Measurements from ENCODE around the gene SERGEF. TPM values are rescaled to one million over a fixed set of nuclear protein-coding genes. Genes with fewer than 3 reads are reported as not detected.

The SERGEF gene
- total and polyA plus RNA-seq, 10 donors = 29.0 to 55.5 (median 38.8) TPM

- intact Hi-C loops (cut with DNase I; ENCODE audit: low total_unique reads) = no loop called here
- Histone ChIP-seq H3K36me3 (peaks cover 0 to 14% (median 0%) of the 10 kb centered on the region in 6 donors), H3K4me3 (no peak overlapping the region), H3K27me3 (replicated peaks in 1 of 7) (no peaks in the 10 kb centered on the region), H3K27ac (no peak overlapping the region), H3K4me1 (no peaks in the 10 kb centered on the region), H3K9me3 (no peaks in the 10 kb centered on the region)
- DNase-seq = no peak
- WGBS, 5 donors = 84 to 94% (median 91%) methylated on average over 4 of the region's 4 CpGs
- TF ChIP-seq CTCF (IDR thresholded peaks at IDR 0.05 in 8 of 11, conservative IDR thresholded peaks at IDR 0.05 in 3 of 11) (no peak), POLR2A (IDR thresholded peaks at IDR 0.05) (no peak), POLR2AphosphoS5 (IDR thresholded peaks at IDR 0.05) (no peak)
Observed at GRCh38 chr11:17840101-17840548, 172.7 kb downstream of the SERGEF start.

- no peak overlapping the region for H3K27ac ChIP-seq
- peaks cover 0 to 7% (median 0%) of the 10 kb centered on the region in 6 donors for H3K36me3 ChIP-seq
- H3K4me3 ChIP-seq = no peak overlapping the region
- H3K4me1 ChIP-seq = no peaks in the 10 kb centered on the region
- H3K9me3 ChIP-seq = no peaks in the 10 kb centered on the region
- no peak for TF ChIP-seq POLR2A (IDR thresholded peaks at IDR 0.05)
- no peak for TF ChIP-seq CTCF (IDR thresholded peaks at IDR 0.05 in 8 of 11, conservative IDR thresholded peaks at IDR 0.05 in 3 of 11)
- no peak for TF ChIP-seq POLR2AphosphoS5 (IDR thresholded peaks at IDR 0.05)
- 94 to 96% (median 95%) methylated on average over 5 of the region's 5 CpGs for WGBS, 5 donors
- intact Hi-C loops (cut with DNase I; ENCODE audit: low total_unique reads) = no loop called here
- no peaks in the 10 kb centered on the region for H3K27me3 ChIP-seq (replicated peaks in 1 of 7)
- DNase-seq = no peak
Observed at GRCh38 chr11:17839450-17839849, 173.4 kb downstream of the SERGEF start.

- TF ChIP-seq POLR2AphosphoS5 (IDR thresholded peaks at IDR 0.05) = no peak
- TF ChIP-seq CTCF (IDR thresholded peaks at IDR 0.05 in 8 of 11, conservative IDR thresholded peaks at IDR 0.05 in 3 of 11) = no peak
Observed at GRCh38 chr11:17838102-17838501, 174.7 kb downstream of the SERGEF start.

GRCh38 chr11:17831883-17832282 lies 181.0 kb downstream of the SERGEF start:
- H3K4me3 ChIP-seq = no peak overlapping the region
- no peak overlapping the region for H3K27ac ChIP-seq
- no peaks in the 10 kb centered on the region for H3K9me3 ChIP-seq
- DNase-seq = no peak
- intact Hi-C loops (cut with DNase I; ENCODE audit: low total_unique reads) = no loop called here
- TF ChIP-seq POLR2AphosphoS5 (IDR thresholded peaks at IDR 0.05) = no peak
- no peak for TF ChIP-seq CTCF (IDR thresholded peaks at IDR 0.05 in 8 of 11, conservative IDR thresholded peaks at IDR 0.05 in 3 of 11)
- TF ChIP-seq POLR2A (IDR thresholded peaks at IDR 0.05) = no peak
- peaks cover 0 to 8% (median 2%) of the 10 kb centered on the region in 6 donors for H3K4me1 ChIP-seq
- H3K27me3 ChIP-seq (replicated peaks in 1 of 7) = no peaks in the 10 kb centered on the region
- H3K36me3 ChIP-seq = no peaks in the 10 kb centered on the region
- 84 to 94% (median 91%) methylated on average over 3 of the region's 3 CpGs for WGBS, 5 donors

More at GRCh38 chr11:17838102-17838501, 174.7 kb downstream of the SERGEF start:
- peaks cover 0 to 6% (median 0%) of the 10 kb centered on the region in 6 donors for H3K36me3 ChIP-seq
- H3K27me3 ChIP-seq (replicated peaks in 1 of 7) = no peaks in the 10 kb centered on the region
- no peak overlapping the region for H3K27ac ChIP-seq
- no peak for DNase-seq
- no peaks in the 10 kb centered on the region for H3K9me3 ChIP-seq
- no peaks in the 10 kb centered on the region for H3K4me1 ChIP-seq
- no peak overlapping the region for H3K4me3 ChIP-seq
- WGBS, 5 donors = 84 to 95% (median 90%) methylated on average over 3 of the region's 3 CpGs
- intact Hi-C loops (cut with DNase I; ENCODE audit: low total_unique reads) = no loop called here

Data from spleen (tissue), 11 donors.